Measurements from ENCODE around the gene PTPRM.

DNA sequence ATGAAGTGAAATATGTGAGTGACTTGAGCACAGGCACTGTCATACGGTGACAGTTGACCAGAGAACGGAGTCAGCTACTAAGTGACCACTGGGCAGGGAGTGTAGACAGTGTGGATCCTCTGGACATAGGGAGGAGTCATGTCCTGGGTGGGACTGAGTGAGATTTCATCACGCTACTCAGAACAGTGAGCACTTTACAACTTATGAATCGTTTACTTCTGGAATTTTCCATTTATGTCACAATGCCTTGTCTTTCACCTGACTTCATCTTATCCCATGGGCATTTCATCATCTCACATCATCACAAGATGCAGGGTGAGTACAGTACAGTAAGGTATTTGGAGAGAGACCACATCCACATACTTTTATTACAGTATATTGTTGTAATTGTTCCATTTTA is 29.0 kb downstream of the PTPRM start:
- TF ChIP-seq POLR2A (IDR thresholded peaks at IDR 0.05), result no peak
- no peak for TF ChIP-seq CTCF (IDR thresholded peaks at IDR 0.05)

Measured in lower leg skin (tissue), 3 donors.